Lower leg skin (tissue), 3 donors: Measurements from ENCODE around the gene DNAH10.

Source experiments
- POLR2A ChIP-seq, 2 donors: fragments of 450-650 bp; IDR thresholded peaks; one replicate each; pipeline ENCODE4 v1.6.1; 2016 to 2017; ENCODE audit warnings: antibody characterized with exemption in 2 of 2, mild to moderate bottlenecking in 1 of 2, moderate library complexity in 1 of 2
- TF ChIP-seq, protein P1 (sequence below), 3 donors: fragments of 450-650 bp; IDR thresholded peaks; one replicate each; pipeline ENCODE4 v1.5.1; 2016; ENCODE audit warnings: antibody characterized with exemption in 3 of 3, mild to moderate bottlenecking in 3 of 3, moderate library complexity in 2 of 3

DNA sequence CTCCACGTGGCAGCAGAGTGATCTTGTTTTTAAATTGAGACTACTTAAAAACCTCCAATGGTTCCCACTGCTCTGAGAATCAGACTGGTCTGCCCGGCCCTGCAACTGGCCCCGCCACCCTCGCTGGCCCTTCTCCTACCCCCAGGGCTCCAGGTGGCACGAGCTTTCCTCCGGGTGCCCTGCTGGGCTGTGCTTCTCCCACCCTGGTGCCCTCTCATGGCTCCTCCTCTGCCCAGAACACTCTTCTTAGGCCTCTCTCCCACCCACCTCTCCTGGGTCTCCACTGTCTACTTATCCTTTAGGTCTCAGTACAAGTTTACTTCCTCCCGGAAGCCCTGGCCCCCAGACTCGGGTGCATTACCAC, 184.0 kb downstream of the DNAH10 start:
- no peak for TF ChIP-seq POLR2A (IDR thresholded peaks at IDR 0.05)
- TF ChIP-seq, protein P1, sequence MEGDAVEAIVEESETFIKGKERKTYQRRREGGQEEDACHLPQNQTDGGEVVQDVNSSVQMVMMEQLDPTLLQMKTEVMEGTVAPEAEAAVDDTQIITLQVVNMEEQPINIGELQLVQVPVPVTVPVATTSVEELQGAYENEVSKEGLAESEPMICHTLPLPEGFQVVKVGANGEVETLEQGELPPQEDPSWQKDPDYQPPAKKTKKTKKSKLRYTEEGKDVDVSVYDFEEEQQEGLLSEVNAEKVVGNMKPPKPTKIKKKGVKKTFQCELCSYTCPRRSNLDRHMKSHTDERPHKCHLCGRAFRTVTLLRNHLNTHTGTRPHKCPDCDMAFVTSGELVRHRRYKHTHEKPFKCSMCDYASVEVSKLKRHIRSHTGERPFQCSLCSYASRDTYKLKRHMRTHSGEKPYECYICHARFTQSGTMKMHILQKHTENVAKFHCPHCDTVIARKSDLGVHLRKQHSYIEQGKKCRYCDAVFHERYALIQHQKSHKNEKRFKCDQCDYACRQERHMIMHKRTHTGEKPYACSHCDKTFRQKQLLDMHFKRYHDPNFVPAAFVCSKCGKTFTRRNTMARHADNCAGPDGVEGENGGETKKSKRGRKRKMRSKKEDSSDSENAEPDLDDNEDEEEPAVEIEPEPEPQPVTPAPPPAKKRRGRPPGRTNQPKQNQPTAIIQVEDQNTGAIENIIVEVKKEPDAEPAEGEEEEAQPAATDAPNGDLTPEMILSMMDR (IDR thresholded peaks at IDR 0.05): no peak
